ENCODE results near the gene MR1. TPM values are rescaled to one million over a fixed set of nuclear protein-coding genes. Genes with fewer than 3 reads are reported as not detected.
"Not testable (repeated sequence)": the region's sequence is repeated elsewhere in the genome, so short reads cannot be mapped to it uniquely, and the experiment has no call there.

MR1 gene
- total RNA-seq, 2 donors from 2014 or later = 9.9 to 10.0 TPM

DNA sequence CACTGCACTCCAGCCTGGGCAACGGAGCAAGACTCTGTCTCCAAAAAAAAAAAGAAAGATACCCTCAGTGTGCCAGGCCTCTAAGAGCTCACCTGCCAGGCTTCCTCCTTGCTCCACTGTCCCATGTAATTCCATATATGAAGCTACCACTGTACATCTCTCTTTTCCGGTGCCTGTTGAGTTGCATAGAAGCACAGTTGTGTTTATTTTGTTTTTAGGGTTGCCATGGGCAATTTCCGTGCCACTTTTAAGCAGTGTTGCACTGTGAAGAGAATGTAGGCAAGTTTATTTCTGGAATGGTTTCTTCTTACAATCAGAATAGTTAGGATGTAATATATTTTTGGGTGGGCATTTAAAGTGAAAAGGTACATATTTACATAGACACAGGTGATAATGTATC is 23.3 kb downstream of the MR1 start:
- no peaks in the 10 kb centered on the region for H3K27me3 ChIP-seq
- TF ChIP-seq, protein P1, sequence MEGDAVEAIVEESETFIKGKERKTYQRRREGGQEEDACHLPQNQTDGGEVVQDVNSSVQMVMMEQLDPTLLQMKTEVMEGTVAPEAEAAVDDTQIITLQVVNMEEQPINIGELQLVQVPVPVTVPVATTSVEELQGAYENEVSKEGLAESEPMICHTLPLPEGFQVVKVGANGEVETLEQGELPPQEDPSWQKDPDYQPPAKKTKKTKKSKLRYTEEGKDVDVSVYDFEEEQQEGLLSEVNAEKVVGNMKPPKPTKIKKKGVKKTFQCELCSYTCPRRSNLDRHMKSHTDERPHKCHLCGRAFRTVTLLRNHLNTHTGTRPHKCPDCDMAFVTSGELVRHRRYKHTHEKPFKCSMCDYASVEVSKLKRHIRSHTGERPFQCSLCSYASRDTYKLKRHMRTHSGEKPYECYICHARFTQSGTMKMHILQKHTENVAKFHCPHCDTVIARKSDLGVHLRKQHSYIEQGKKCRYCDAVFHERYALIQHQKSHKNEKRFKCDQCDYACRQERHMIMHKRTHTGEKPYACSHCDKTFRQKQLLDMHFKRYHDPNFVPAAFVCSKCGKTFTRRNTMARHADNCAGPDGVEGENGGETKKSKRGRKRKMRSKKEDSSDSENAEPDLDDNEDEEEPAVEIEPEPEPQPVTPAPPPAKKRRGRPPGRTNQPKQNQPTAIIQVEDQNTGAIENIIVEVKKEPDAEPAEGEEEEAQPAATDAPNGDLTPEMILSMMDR (IDR thresholded peaks at IDR 0.05) = no peak
- H3K27ac ChIP-seq = peak overlapping the region; percentile 22 to 36
- no peaks in the 10 kb centered on the region for H3K36me3 ChIP-seq
- no peak overlapping the region for H3K4me3 ChIP-seq
- peaks cover 0 to 41% of the 10 kb centered on the region in 2 donors for H3K4me1 ChIP-seq
- peaks cover 0 to 4% of the 10 kb centered on the region in 2 donors for H3K9me3 ChIP-seq
- DNase-seq (ENCODE audit: low spot score) = no peak

DNA sequence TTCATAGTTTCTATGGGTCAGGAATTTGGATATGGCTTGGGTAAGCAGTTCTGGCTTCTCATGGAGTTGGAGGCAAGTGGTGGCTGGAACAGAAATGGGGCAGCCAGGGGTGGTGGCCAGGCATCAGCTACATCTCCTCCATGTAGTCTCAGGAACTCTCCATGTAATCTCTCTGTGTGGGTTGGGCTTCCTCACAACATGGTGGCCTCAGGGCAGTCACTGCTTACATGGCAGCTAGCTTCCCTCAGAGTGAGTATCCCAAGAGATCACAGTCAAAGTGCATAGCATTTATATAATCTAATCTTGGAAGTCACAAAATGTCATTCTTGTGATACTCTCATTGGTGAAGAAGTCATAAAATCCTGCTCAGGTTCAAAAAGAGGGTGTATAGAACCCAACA is 25.7 kb downstream of the MR1 start:
- TF ChIP-seq, protein P1 (IDR thresholded peaks at IDR 0.05) = no peak
- peaks cover 0 to 4% of the 10 kb centered on the region in 2 donors for H3K9me3 ChIP-seq
- peaks cover 0 to 46% of the 10 kb centered on the region in 2 donors for H3K4me1 ChIP-seq
- no peak overlapping the region for H3K27ac ChIP-seq
- no peak overlapping the region for H3K4me3 ChIP-seq
- no peak for DNase-seq (ENCODE audit: low spot score)
- no peaks in the 10 kb centered on the region for H3K27me3 ChIP-seq
- H3K36me3 ChIP-seq = no peaks in the 10 kb centered on the region

DNA sequence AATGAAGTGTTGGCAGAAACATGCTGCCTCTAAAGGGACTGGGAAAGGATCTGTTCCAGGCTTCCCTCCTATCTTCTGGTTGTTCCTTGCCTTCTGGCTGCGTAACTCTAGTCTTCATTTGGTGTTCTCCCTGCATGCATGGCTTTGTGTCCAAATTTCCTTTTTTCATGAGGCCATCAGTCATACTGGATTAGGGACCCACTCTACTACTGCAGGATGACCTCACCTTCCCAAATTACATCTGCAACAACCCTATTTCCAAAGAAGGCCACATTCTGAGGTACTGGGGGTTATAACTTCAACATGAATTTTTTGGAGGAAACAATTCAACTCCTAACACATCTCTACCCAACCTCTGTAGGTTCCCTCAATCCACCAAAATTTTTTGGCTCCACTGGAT is 26.3 kb downstream of the MR1 start:
- DNase-seq (ENCODE audit: low spot score) = no peak
- Histone ChIP-seq H3K36me3 (no peaks in the 10 kb centered on the region), H3K27ac (no peak overlapping the region), H3K4me3 (no peak overlapping the region), H3K27me3 (no peaks in the 10 kb centered on the region), H3K9me3 (peaks cover 0 to 4% of the 10 kb centered on the region in 2 donors), H3K4me1 (peaks cover 0 to 46% of the 10 kb centered on the region in 2 donors)
- TF ChIP-seq, protein P1 (IDR thresholded peaks at IDR 0.05) = no peak

DNA sequence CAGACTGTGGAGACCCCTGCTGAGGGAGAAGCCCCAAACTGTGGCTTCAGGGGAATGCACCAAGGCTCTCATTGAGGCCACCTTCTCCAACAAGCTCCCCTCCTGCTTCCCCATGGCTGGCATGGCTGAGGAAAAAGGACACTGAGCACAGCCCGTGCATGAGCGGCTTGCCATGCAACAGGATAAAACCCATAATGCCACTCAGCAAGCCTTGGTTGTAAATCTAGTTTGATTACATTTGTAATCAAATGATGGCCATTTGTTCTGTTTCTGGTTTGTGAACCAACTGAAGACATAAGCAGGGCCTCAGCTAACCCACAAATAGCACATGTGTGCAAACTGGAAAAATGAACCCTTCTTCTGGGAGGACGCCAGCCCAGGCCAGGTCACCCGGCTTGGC is 27.2 kb downstream of the MR1 start:
- not testable (repeated sequence) for H3K27ac ChIP-seq; H3K36me3 ChIP-seq; H3K27me3 ChIP-seq; H3K4me3 ChIP-seq; H3K9me3 ChIP-seq; DNase-seq (ENCODE audit: low spot score)
- H3K4me1 ChIP-seq = peaks cover 0 to 46% of the 10 kb centered on the region in 2 donors

DNA sequence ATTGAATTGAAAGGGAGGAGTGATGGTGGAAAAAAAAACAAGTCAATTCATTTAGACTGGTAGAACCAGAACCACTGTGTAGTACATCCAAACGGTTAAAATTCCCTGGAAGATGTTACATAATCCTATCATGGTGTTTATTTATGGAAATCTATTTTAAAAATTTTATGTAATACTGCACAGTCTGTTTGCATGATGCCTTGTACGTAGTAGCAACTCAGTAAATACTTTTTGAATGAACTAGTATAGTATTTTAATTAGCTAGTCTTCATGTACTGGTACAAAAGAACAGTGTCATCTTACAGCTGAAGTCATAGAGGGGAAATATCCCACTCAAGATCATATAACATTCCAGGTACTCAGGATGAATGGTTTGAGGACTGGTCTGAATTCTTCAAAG is 27.7 kb downstream of the MR1 start:
- TF ChIP-seq, protein P1 (IDR thresholded peaks at IDR 0.05) = no peak
- Histone ChIP-seq H3K27ac (no peak overlapping the region), H3K9me3 (peaks cover 0 to 4% of the 10 kb centered on the region in 2 donors), H3K4me3 (no peak overlapping the region), H3K4me1 (peaks cover 0 to 46% of the 10 kb centered on the region in 2 donors), H3K27me3 (no peaks in the 10 kb centered on the region), H3K36me3 (no peaks in the 10 kb centered on the region)
- no peak for DNase-seq (ENCODE audit: low spot score)

DNA sequence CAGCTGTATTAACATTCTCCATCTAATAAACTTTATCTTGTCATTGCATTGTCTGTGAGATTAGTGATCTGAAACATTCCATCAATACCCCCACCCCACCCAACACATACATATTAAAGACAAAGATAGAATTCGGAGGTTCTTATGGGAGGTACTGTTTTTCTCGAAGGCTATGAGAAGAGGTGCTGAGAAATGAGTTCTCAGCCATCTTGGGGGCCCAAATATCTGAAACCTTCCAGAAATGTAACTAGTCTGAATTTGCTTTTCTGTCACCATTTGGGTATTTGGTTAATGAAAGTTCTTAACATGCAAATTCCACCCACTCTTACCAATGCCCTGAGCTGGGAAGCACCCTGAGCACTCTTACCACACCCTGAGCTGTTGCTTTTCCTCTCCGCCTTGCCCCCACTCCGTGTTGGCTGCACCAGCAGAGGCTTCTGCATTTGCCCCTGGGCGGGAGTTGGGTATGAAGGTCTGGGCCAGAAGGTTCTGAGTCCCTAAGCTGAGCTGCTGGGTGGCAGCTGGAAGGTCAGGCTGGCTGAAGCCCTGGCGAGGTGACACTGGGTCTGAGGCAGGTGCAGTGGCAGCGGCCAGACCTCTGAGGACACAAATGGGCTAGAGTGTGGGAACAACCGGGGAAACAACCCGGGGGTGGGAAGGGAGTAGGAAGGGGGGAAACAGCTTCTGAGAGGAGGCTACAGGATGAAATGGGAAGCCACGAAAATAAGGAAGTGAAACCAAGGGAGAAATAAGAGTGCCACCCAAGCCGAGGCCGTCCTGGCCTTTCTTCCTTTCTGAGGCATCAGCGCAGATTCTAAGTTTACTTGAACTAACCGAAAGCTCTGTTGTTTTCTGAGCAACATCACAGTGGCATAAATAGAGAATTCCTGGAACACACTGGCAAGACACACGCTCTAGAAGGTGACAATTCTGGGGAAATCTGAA is 28.4 kb downstream of the MR1 start:
- DNase-seq (ENCODE audit: low spot score) = no peak
- TF ChIP-seq, protein P1 (IDR thresholded peaks at IDR 0.05) = no peak
- Histone ChIP-seq H3K27me3 (no peaks in the 10 kb centered on the region), H3K9me3 (peaks cover 0 to 4% of the 10 kb centered on the region in 2 donors), H3K4me3 (no peak overlapping the region), H3K4me1 (peaks cover 0 to 44% of the 10 kb centered on the region in 2 donors), H3K27ac (peak overlapping the region; percentile 10 to 55), H3K36me3 (no peaks in the 10 kb centered on the region)

Measured in right atrium auricular region (tissue), 2 donors.